Stimulated activated CD4-positive, alpha-beta T cell treated with anti-CD3 and anti-CD28 coated beads, Interleukin-15, amount 100 ng/mL, for 24 hours (primary cell): ENCODE data around the gene OPN1MW3.
"Not testable (repeated sequence)": the region's sequence is repeated elsewhere in the genome, so short reads cannot be mapped to it uniquely, and the experiment has no call there.

Source experiments
- DNase-seq: peaks from one replicate; pipeline ENCODE4 v3.0.0-alpha.2; 2020

Gene OPN1MW3

GRCh38 chrX:154257282-154257681 lies at the start of gene OPN1MW3:
Gene OPN1MW3, plus strand, starts transcription at chrX:154257582. Its CDS starts 38 bp downstream, at chrX:154257620.
- not testable (repeated sequence) for DNase-seq

GRCh38 chrX:154209670-154210418 lies 47.5 kb upstream of the OPN1MW3 start:
- DNase-seq = not testable (repeated sequence)

GRCh38 chrX:154211057-154211456 lies 46.3 kb upstream of the OPN1MW3 start:
- not testable (repeated sequence) for DNase-seq

- DNase-seq = not testable (repeated sequence)
These were observed 45.9 kb upstream of the OPN1MW3 start for GRCh38 chrX:154211499-154211898.

- not testable (repeated sequence) for DNase-seq
These were observed 37.9 kb upstream of the OPN1MW3 start, which contains the start of gene OPN1MW2 for GRCh38 chrX:154219456-154219855. Gene OPN1MW2, plus strand, starts transcription at chrX:154219756. Its CDS starts 60 bp downstream, at chrX:154219816.

- DNase-seq = not testable (repeated sequence)
These were observed 32.1 kb upstream of the OPN1MW3 start for GRCh38 chrX:154225292-154225691.

- not testable (repeated sequence) for DNase-seq
These were observed 30.7 kb upstream of the OPN1MW3 start for GRCh38 chrX:154226706-154227105.

GRCh38 chrX:154231443-154231842 lies 25.9 kb upstream of the OPN1MW3 start:
- not testable (repeated sequence) for DNase-seq

- not testable (repeated sequence) for DNase-seq
These were observed 23.8 kb upstream of the OPN1MW3 start for GRCh38 chrX:154233620-154234019.

GRCh38 chrX:154238939-154239559 lies 18.3 kb upstream of the OPN1MW3 start:
- not testable (repeated sequence) for DNase-seq

- DNase-seq = not testable (repeated sequence)
These were observed 17.3 kb upstream of the OPN1MW3 start for GRCh38 chrX:154239982-154240503.

- not testable (repeated sequence) for DNase-seq
These were observed 9.9 kb upstream of the OPN1MW3 start for GRCh38 chrX:154247377-154248045.

GRCh38 chrX:154248076-154248475 lies 9.3 kb upstream of the OPN1MW3 start:
- not testable (repeated sequence) for DNase-seq

GRCh38 chrX:154258711-154259110 lies 1.3 kb downstream of the OPN1MW3 start:
- not testable (repeated sequence) for DNase-seq

- not testable (repeated sequence) for DNase-seq
These were observed 5.7 kb downstream of the OPN1MW3 start for GRCh38 chrX:154263072-154263471.

- DNase-seq = not testable (repeated sequence)
These were observed 11.9 kb downstream of the OPN1MW3 start for GRCh38 chrX:154269245-154269644.

- DNase-seq = not testable (repeated sequence)
These were observed 27.3 kb downstream of the OPN1MW3 start for GRCh38 chrX:154284489-154285338.

- DNase-seq = not testable (repeated sequence)
These were observed 29.0 kb downstream of the OPN1MW3 start for GRCh38 chrX:154286406-154286805.

- no peak for DNase-seq
These were observed 37.6 kb downstream of the OPN1MW3 start, which contains the start of gene TEX28 for GRCh38 chrX:154294791-154295574. Gene TEX28, minus strand, starts transcription at chrX:154295124. Its CDS starts 3,007 bp downstream, at chrX:154292117.

- DNase-seq = no peak
These were observed 38.4 kb downstream of the OPN1MW3 start, which contains the start of gene TKTL1 for GRCh38 chrX:154295664-154296310. Gene TKTL1, plus strand, starts transcription at chrX:154295795. Its CDS starts 65 bp downstream, at chrX:154295860.
